OCI-LY1 (cell line): ENCODE results near the gene ICAM2.

Source experiments
- H2AFZ ChIP-seq: fragments of 200-600 bp; sonication (generic), shearing (Covaris generic); 2 replicates; pipeline ENCODE4 v1.6.0; 2014; ENCODE audit warnings: antibody characterized with exemption, mild to moderate bottlenecking, low read length
- H3F3A ChIP-seq: fragments of 200-600 bp; sonication (generic), shearing (Covaris generic); 2 replicates; pipeline ENCODE4 v1.6.0; 2014; ENCODE audit warnings: mild to moderate bottlenecking, antibody characterized with exemption, low read length, moderate library complexity; ENCODE audit not compliant: insufficient read depth
- H3K27ac ChIP-seq: fragments of 200-600 bp; sonication (generic); 2 replicates; pipeline ENCODE4 v1.5.1; 2014; ENCODE audit warnings: low read length, mixed run types, mild to moderate bottlenecking, low read depth; ENCODE audit not compliant: poor library complexity, severe bottlenecking
- H3K27me3 ChIP-seq: fragments of 200-600 bp; sonication (generic); 2 replicates; pipeline ENCODE4 v1.6.0; 2014; ENCODE audit warnings: antibody characterized with exemption, mild to moderate bottlenecking, low read length, moderate library complexity; ENCODE audit not compliant: insufficient read depth
- H3K36me3 ChIP-seq: fragments of 200-600 bp; sonication (generic); 2 replicates; pipeline ENCODE4 v1.6.1; 2014; ENCODE audit warnings: mild to moderate bottlenecking, antibody characterized with exemption, low read length, moderate library complexity, mixed read lengths; ENCODE audit not compliant: insufficient read depth
- H3K4me1 ChIP-seq: fragments of 200-600 bp; sonication (generic); 2 replicates; pipeline ENCODE4 v1.5.1; 2014; ENCODE audit warnings: mild to moderate bottlenecking, low read length, moderate library complexity; ENCODE audit not compliant: insufficient read depth, severe bottlenecking
- H3K4me2 ChIP-seq: fragments of 200-600 bp; sonication (generic), shearing (Covaris generic); 2 replicates; pipeline ENCODE4 v1.6.1; 2014; ENCODE audit warnings: low read length
- H3K4me3 ChIP-seq: fragments of 200-600 bp; sonication (generic); 2 replicates; pipeline ENCODE4 v1.5.1; 2014; ENCODE audit warnings: low read length, low read depth, mild to moderate bottlenecking, mixed read lengths; ENCODE audit not compliant: poor library complexity, severe bottlenecking
- H3K79me2 ChIP-seq: fragments of 200-600 bp; shearing (Covaris generic); 2 replicates; pipeline ENCODE4 v1.6.1; 2016; ENCODE audit warnings: mixed run types, low read length, mixed read lengths; ENCODE audit not compliant: insufficient read depth
- H3K9ac ChIP-seq: fragments of 200-600 bp; sonication (generic), shearing (Covaris generic); 2 replicates; pipeline ENCODE4 v1.6.1; 2014; ENCODE audit warnings: mild to moderate bottlenecking, low read length, mixed read lengths
- H3K9me2 ChIP-seq: fragments of 200-600 bp; sonication (generic), shearing (Covaris generic); 2 replicates; pipeline ENCODE4 v1.6.1; 2014; ENCODE audit warnings: low read depth, mild to moderate bottlenecking, low read length, mixed read lengths
- H3K9me3 ChIP-seq: fragments of 200-600 bp; shearing (Covaris generic); 2 replicates; pipeline ENCODE4 v1.6.1; 2014; ENCODE audit warnings: low read length, mixed read lengths
- H4K20me1 ChIP-seq: fragments of 200-600 bp; sonication (generic), shearing (Covaris generic); 2 replicates; pipeline ENCODE4 v1.6.0; 2016; ENCODE audit warnings: mild to moderate bottlenecking, low read length; ENCODE audit not compliant: insufficient read depth
- CTCF ChIP-seq: fragments of 200-600 bp; sonication (generic), shearing (Covaris generic); IDR thresholded peaks from 2 replicates; pipeline ENCODE4 v1.5.1; 2017; ENCODE audit warnings: mild to moderate bottlenecking, antibody characterized with exemption, low read length, moderate library complexity, mixed read lengths
- EZH2 ChIP-seq: fragments of 200-600 bp; sonication (generic), shearing (Covaris generic); IDR thresholded peaks from 2 replicates; pipeline ENCODE4 v1.8.0; 2017; ENCODE audit warnings: borderline replicate concordance, mixed run types, mild to moderate bottlenecking, antibody characterized with exemption, low read length, moderate library complexity, mixed read lengths

The ICAM2 gene

DNA sequence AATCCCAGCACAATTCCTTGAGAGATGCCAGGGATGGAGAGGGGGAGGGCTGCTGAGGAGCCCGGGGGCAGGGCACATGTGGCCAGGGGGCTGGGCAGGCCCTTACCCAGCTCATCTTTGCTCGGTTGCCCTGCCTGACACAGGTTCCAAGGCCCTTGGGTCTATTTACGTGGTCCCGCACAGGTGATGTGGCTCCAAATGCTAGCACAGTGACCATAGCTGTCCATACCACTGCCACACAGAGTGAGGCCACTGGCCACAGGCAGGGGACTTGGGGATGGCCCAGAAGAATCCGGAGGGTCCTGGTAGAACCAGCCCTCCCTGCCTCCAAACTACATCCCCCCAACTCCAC, 32.3 kb downstream of the ICAM2 start:
- no peak overlapping the region for H3K27ac ChIP-seq
- no peak overlapping the region for H3K9ac ChIP-seq
- H2AFZ ChIP-seq: no peak overlapping the region
- no peak for TF ChIP-seq CTCF
- no peak for TF ChIP-seq EZH2
- H4K20me1 ChIP-seq: no peaks in the 10 kb centered on the region
- H3K36me3 ChIP-seq: no peaks in the 10 kb centered on the region
- no peaks in the 10 kb centered on the region for H3F3A ChIP-seq
- no peak overlapping the region for H3K4me2 ChIP-seq
- no peaks in the 10 kb centered on the region for H3K9me2 ChIP-seq
- no peaks in the 10 kb centered on the region; the same call in 1 of the 2 replicates for H3K27me3 ChIP-seq
- no peak overlapping the region for H3K4me3 ChIP-seq
- no peaks in the 10 kb centered on the region for H3K79me2 ChIP-seq
- H3K4me1 ChIP-seq: peaks cover 7% of the 10 kb centered on the region
- H3K9me3 ChIP-seq: 0 out of 2 replicates have a peak, but pooled peaks cover under 1% of the 10 kb centered on the region

GRCh38 chr17:63987221-63988126, 33.0 kb downstream of the ICAM2 start:
- Histone ChIP-seq H2AFZ (no peak overlapping the region), H3K4me2 (no peak overlapping the region)

GRCh38 chr17:63986821-63987220, 33.6 kb downstream of the ICAM2 start:
- Histone ChIP-seq H3F3A (no peaks in the 10 kb centered on the region), H3K79me2 (no peaks in the 10 kb centered on the region), H3K9me3 (peaks cover 12% of the 10 kb centered on the region), H3K9me2 (no peaks in the 10 kb centered on the region), H3K36me3 (no peaks in the 10 kb centered on the region), H3K27me3 (no peaks in the 10 kb centered on the region; the same call in 1 of the 2 replicates), H3K27ac (no peak overlapping the region), H3K4me1 (peaks cover 7% of the 10 kb centered on the region), H3K4me3 (no peak overlapping the region), H3K4me2 (no peak overlapping the region), H3K9ac (no peak overlapping the region), H4K20me1 (no peaks in the 10 kb centered on the region), H2AFZ (no peak overlapping the region)
- TF ChIP-seq EZH2 (no peak), CTCF (no peak)

More at GRCh38 chr17:63987221-63988126, 33.0 kb downstream of the ICAM2 start:
- TF ChIP-seq EZH2 (no peak), CTCF (no peak)
- Histone ChIP-seq H3K9me2 (no peaks in the 10 kb centered on the region), H4K20me1 (no peaks in the 10 kb centered on the region), H3K79me2 (no peaks in the 10 kb centered on the region), H3K36me3 (no peaks in the 10 kb centered on the region), H3K4me1 (peaks cover 7% of the 10 kb centered on the region), H3K4me3 (no peak overlapping the region), H3K27ac (no peak overlapping the region), H3F3A (no peaks in the 10 kb centered on the region), H3K27me3 (no peaks in the 10 kb centered on the region; the same call in 1 of the 2 replicates), H3K9me3 (peaks cover 7% of the 10 kb centered on the region), H3K9ac (no peak overlapping the region)
